ENCODE measurements around the gene SIPA1.
"Not testable (repeated sequence)": the region's sequence is repeated elsewhere in the genome, so short reads cannot be mapped to it uniquely, and the experiment has no call there.

Gene SIPA1

DNA sequence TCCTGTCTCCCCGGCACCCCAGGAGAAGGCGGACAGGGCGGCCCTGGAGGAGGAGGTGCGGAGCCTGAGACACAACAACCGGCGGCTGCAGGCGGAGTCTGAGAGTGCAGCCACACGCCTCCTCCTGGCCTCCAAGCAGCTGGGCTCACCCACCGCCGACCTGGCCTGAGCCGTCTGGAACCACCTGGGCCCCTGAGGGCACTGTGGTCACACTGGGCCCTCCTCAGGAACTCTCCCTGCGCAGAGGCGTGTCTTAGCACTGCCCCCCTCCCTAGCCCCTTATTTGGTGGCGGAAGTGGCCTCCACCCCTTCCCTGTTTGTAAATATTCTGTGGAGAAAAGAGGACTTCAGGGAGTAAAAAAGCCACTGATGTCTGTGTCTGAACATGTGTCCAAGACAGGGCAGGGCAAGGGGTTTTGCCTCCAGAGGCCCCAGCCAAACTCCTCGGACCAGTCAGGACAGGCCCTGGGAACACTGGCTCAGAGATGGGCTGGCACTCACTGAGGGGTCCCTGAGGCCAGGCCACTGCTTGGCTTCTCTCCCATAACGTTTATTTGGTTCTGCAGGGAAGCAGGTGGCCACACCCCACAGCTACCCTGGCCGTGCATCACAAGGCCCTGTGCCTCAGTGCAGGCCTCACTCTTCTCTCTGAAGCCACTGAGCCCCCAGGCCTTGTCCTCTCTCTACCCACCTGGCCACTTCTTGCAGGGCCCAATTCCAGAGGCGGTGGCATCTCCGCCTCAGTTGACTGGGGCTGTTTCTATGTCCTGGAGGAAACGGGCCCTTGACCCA, 12.8 kb downstream of the SIPA1 start:
- no peak for FAIRE-seq
- no peak for DNase-seq (ENCODE audit: insufficient read length, low spot score)
- no peak for TF ChIP-seq POLR2A (IDR thresholded peaks at IDR 0.05; ENCODE audit: low read depth, low read length)

DNA sequence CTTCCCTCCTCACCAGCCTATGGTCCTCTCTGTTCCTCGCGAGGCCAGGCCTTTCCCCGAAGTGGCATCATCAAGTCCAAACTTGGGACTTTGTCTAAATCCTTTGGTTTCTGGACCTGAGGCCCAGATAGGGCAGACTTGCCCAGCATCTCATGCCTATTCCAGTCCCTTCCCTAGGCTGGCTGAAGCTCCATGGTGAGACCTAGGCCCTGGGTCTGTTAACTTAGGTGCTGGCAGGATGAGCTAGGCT, 13.4 kb downstream of the SIPA1 start:
- no peak for TF ChIP-seq POLR2A (IDR thresholded peaks at IDR 0.05; ENCODE audit: low read depth, low read length)
- FAIRE-seq (no peak), DNase-seq (ENCODE audit: insufficient read length, low spot score) (no peak)

DNA sequence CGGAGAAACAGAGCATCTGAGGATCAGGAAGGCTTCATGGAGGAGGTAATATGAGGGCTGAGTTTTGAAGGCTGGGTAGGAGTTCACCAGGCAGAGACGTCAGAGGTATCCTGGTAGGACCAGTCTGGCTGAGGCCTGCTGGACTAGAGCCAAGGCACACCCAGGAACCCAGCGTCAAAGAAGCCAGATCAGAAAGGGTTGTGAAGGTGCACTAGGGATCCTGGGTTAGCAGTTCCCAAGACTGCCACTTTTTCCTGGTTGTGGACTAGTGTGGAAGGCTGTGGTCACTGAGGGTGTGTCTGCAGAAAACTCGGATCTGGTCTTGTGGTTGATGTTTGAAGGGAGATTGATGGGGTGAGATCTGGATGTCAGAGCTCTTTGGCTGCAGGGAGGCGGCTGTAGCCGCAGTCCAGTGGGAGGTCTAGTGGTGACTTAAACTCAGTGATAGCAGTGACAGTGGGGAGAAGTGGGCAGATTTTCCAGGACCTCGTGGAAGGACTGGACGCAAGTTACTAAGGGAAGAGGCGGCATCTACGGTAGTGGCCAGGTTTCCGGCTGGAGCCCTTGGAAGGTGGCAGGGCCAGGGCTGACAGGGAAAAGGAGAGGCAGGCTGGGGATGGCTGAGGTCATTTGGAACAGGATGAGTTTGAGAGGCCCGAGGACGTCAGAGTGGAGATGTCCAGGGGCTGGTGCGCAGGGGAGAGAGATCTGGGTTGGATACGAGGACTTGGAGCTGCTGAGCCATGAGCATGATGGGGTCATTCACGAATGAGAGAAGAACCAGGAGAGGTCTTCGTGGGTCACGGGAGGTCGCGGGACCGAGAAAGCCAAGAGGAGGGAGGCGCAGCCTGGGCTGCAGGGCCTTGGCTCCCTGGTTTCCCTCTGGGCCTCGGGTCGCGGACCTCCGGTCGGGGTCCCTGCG, 13.9 kb downstream of the SIPA1 start:
- DNase-seq (ENCODE audit: insufficient read length, low spot score) (no peak), FAIRE-seq (no peak)
- TF ChIP-seq POLR2A (IDR thresholded peaks at IDR 0.05; ENCODE audit: low read depth, low read length): no peak

DNA sequence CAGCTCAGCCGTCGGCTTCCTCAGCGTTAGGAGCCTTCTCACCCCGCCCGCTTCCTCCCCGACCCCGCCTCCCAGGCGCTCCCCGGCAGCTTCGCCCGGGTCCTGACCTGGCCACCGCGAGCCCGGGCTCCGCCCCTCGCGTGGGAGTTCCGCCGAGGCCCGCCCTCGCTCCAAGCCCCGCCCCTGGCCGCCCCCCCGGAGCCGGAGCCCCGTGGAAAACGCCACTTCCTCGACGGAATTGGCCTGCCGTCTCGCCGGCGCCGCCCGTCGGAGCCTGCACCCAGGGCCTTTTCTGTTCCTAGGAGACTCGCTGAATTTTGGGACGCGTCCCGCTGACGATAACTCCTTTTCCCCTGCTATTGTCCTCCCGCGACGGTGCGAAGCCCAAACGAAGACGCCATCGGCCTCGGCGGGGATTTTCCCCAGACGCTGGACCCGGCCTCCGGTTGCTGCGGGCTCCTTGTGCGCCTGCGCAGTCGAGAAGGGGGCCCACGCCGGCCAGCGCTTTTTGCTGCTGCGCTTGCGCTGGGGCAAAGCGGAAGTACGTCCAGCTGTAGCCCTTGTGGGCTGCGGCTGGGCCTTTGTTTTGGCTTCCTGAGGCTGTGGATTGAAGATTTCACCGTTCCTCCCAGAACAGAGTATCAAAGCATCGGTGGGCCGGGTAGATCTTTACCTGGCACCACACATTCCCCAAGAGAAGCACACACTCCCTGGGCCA, 14.8 kb downstream of the SIPA1 start:
- TF ChIP-seq POLR2A (IDR thresholded peaks at IDR 0.05; ENCODE audit: low read depth, low read length): peak; percentile 66
- FAIRE-seq: no peak

DNA sequence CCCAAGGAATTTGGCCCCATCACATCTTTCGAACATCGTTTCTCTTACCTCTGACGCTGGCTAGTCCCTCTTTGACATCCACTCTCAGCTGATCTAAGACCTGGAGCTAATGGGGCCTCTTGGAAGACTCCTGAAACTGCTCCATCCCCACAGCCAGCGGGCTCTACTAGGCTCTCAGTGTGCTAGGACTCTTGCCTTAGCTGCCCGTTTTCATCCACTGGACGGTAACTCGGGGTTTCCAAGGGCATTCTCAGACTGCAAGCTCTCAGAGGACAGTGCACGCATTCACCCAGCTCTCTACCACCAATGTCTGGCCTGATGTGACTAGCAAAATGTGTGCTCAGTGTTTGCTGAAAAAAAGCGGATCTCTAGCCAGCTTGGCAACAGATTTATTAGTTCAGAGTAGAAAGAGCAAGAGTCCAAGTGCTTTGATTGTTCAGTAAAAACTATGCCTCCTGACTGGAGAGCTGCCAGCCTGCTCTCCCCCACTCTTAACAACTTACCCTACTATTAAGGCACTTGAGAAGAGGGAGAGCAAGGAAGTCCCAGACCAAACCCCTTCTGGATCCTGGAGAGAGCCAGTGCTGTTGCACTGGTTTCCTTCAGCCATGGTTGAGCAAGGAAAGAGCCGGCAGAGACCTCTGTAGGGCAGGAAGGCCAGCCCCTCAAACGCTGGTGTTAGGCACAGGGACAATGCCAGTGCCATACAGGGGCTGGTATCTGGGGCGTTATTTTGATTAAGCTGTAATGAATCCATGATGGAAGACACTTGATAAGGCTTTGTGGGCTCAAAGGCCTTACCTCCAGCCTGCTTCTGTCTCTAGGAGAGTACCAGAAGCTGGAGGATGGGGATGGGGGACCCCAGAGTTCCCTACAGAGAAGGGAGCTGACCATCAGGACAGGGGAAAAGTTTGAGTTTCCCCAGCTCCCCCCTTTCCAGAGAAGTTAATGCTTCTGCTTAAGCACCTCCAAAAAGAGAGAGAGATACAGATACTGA, 15.6 kb downstream of the SIPA1 start:
- FAIRE-seq (no peak), DNase-seq (ENCODE audit: insufficient read length, low spot score) (no peak)
- no peak for TF ChIP-seq POLR2A (IDR thresholded peaks at IDR 0.05; ENCODE audit: low read depth, low read length)

More for the DNA sequence above, 14.8 kb downstream of the SIPA1 start:
- peak; percentile 98 for DNase-seq (ENCODE audit: insufficient read length, low spot score)

DNA sequence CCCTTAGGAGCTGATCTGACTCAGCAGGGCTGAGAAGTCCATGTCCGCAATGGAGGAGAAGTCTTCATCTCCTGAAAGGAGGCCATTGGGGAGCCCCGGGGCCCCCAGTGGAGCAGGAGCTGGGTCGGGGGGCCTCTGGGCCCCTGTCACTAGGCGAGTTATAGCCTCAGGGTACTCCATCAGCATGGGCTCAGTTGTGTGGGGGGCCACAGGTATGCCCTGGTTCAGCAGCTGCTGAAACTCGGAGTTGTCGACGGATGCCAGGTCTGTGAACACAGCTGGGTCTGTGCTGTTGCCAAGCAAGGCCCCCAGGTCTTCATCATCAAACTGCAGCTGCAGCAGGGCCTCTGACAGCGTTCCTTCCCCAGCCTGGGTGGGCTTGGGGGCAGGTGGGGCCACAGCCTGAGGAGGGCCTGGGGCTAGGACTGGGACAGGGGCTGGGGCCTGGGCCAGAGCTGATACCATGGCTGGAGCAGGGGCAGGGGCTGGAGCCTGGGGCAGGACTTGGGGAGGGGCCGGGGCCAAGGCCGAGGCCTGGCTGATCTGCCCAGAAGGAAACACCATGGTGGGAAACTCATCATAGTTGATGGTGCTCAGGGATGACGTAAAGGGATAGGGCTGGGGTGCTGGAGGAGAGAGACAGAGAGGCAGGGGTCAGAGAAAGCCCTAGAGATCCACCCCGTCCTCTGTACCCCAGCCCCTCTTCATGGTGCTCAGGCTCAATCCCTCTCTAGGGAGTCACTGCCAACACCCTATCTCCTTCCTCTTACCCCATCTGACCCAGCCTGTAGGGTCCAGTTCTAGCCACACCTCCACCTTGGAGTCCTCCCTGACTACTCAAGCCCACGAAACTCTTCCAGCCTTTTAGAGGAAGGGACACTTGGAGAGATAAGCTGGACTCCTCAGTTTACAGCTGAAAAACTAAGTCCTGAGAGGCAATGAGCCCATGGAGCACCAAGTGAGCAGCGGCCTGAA, 16.8 kb downstream of the SIPA1 start:
- FAIRE-seq (no peak), DNase-seq (ENCODE audit: insufficient read length, low spot score) (no peak)
- TF ChIP-seq POLR2A (IDR thresholded peaks at IDR 0.05; ENCODE audit: low read depth, low read length): no peak

DNA sequence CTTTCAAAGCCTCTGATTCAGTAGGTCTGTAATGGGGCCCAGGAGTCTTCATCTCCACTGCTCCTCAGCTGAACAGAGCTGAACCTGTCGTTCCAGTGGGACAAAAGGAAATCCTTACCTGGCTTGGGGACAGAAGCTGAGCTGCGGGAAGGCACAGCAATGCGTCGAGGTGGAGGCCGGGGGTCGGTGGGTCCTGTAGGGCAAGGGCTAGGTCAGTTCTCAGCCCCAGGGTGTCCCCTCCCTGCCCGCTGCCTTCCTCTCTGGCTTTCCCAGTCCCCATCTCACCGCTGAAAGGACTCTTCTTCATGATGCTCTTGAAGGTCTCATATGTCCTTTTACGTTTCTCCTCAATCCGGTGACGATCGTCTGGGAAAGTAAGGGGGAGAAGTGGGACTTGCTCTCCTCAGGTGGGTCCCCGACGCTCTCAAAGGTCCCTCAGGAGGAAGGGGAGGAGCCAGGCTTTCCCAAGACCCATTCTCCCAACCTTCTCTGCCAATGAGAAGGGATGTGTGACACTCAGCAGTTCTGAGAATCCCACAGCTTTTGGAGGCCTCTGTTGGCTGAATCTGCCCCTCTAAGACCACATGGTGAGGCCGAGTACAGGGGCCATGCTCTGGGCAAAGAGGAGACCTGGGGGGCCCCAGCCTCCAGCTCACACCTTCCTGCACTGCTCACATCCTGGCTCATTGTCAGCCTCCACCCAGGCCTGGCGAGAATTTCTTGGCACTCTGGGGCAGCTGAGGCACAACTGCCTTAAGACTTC, 17.9 kb downstream of the SIPA1 start:
- no peak for TF ChIP-seq POLR2A (IDR thresholded peaks at IDR 0.05; ENCODE audit: low read depth, low read length)
- no peak for FAIRE-seq
- DNase-seq (ENCODE audit: insufficient read length, low spot score): no peak

DNA sequence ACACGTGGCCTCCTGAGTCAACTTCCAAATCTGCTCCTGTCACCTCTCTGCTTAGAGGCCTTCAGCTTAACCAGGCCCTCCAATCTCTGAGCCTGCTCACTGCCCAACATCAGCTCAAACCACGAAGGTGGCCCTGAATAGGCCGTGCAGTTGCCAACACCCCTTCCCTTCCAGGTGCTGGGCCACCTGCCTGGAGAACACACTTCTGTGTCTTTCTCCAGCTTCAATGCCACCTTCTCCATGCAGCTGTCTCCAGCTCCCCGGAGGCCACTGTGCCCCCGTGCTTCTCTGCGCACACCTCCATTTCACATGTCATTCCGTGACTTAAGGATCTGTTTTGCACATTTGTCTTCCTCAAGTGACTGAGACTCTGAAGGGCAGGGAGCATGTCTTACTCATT, 19.5 kb downstream of the SIPA1 start:
- no peak for DNase-seq (ENCODE audit: insufficient read length, low spot score)
- no peak for TF ChIP-seq POLR2A (IDR thresholded peaks at IDR 0.05; ENCODE audit: low read depth, low read length)
- FAIRE-seq: no peak

DNA sequence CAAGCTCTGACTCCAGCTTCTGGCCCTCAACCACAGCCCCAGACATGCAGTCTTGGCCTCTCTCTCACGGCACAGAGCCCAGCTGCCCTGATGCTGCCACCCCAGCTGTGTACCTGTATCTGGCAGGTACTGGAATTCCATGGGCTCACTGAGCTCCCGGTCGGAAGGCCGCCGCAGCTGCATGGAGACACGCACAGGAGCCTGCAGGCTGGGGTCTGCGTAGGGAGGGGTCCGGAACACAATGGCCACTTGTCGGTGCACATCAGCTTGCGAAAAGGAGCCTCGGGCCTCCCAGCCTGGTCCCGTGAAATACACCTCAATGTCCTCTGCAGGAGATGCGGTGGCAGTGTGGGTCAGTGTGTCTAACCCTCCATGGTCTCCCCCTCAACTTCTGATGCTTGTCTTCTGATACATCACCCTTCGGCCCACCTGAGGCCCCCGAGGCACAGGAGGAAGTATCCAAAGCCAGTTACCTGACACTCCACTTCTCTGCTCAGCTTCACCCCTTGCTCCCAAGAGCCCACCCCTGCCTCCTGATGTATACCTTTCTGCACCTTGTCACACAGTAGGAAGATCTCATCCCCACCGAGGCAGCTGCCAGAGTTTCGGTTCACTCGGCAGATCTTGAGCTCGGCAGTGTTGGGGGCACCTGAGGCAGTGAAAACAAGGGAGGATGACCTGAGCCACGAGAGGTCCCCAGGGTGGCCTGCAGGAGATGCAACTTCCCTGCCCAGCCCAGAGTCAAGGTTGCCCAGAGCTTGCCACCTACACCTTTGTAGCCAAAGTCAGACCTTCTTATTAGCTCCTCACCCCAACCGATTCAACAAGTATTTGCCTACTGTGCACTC, 20.5 kb downstream of the SIPA1 start:
- FAIRE-seq: no peak
- TF ChIP-seq POLR2A (IDR thresholded peaks at IDR 0.05; ENCODE audit: low read depth, low read length): no peak
- no peak for DNase-seq (ENCODE audit: insufficient read length, low spot score)

DNA sequence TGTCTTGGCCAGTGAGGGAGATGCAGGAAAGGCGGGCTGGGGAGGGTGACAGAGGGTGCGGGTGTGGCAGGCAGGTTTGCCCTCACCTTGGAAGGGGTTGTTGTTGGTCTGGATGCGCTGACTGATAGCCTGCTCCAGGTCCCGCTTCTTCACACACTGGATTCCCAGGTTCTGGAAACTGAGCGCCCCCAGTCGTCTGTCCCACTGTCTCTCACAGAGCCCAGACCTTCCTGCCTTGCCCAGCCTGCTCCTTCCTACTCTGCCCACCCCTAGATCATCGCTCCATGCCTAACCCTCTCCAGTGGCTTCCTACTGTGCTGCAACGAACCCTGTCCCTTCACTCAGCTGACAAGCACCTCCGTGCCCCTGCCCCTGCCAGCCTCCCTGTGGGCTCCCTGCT, 22.1 kb downstream of the SIPA1 start:
- no peak for FAIRE-seq
- TF ChIP-seq POLR2A (IDR thresholded peaks at IDR 0.05; ENCODE audit: low read depth, low read length): no peak
- no peak for DNase-seq (ENCODE audit: insufficient read length, low spot score)

DNA sequence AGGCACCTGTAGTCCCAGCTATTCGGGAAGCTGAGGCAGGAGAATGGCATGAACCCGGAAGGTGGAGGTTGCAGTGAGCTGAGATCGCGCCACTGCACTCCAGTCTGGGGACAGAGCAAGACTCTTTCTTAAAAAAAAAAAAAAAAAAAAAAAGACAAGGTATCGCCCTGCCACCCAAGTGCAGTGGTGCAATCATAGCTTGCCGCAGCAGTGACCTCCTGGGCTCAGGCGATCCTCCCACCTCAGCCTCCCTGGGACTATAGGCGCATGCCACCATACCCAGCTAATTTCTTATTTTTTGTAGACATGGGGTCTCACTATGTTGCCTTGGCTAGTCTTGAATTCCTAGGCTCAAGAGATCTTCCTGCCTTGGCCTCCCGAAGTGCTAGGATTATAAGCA, 23.0 kb downstream of the SIPA1 start:
- FAIRE-seq; DNase-seq (ENCODE audit: insufficient read length, low spot score): not testable (repeated sequence)

All from H54 (cell line).